Activated T-helper 2 cell treated with anti-CD3 and anti-CD28 coated beads, Interferon-gamma antibody, Interleukin-2, Interleukin-4, amounts not matched to agents 10 μg/mL and 5 μg/mL and 100 μg/mL, durations not matched to agents 14 hours and 24 hours and 36 hours (primary cell): ENCODE measurements around the gene HRAS. TPM values are rescaled to one million over a fixed set of nuclear protein-coding genes. Genes with fewer than 3 reads are reported as not detected.
"Not testable (repeated sequence)": the region's sequence is repeated elsewhere in the genome, so short reads cannot be mapped to it uniquely, and the experiment has no call there.

Source experiments
- DNase-seq: peaks from one replicate; pipeline ENCODE4 v3.0.0; 2021; ENCODE audit warnings: low spot score
- H3K27ac Mint-ChIP-seq: one replicate; pipeline ENCODE4 v1.8.0; 2021; ENCODE audit warnings: mixed read lengths
- H3K27me3 Mint-ChIP-seq: one replicate; pipeline ENCODE4 v1.8.0; 2021; ENCODE audit warnings: low read depth, mixed read lengths
- H3K36me3 Mint-ChIP-seq: one replicate; pipeline ENCODE4 v1.8.0; 2021; ENCODE audit warnings: low read depth, mixed read lengths
- H3K4me1 Mint-ChIP-seq: one replicate; pipeline ENCODE4 v1.8.0; 2021; ENCODE audit warnings: low read depth, mixed read lengths
- H3K4me3 Mint-ChIP-seq: one replicate; pipeline ENCODE4 v1.8.0; 2021; ENCODE audit warnings: low read depth, mild to moderate bottlenecking, moderate library complexity, mixed read lengths
- H3K9me3 Mint-ChIP-seq: one replicate; pipeline ENCODE4 v1.8.0; 2021; ENCODE audit warnings: mixed read lengths
- intact Hi-C: fragments of 100-400 bp; cut with micrococcal nuclease; formaldehyde crosslinking; loops from one replicate; pipeline ENCODE4 v1.15.1; 2023
- total RNA-seq: library from RNA; stranded (reverse); gene quantifications from 2 replicates; pipeline ENCODE4 v1.2.3, GENCODE V29; 2022

The HRAS gene
- total RNA-seq, 1 donor from 2014 or later, result 70.5 TPM

GRCh38 chr11:531919-532526 is 3.4 kb downstream of the HRAS start:
- no peaks in the 10 kb centered on the region for H3K4me1 Mint-ChIP-seq
- H3K9me3 Mint-ChIP-seq, result no peaks in the 10 kb centered on the region
- H3K4me3 Mint-ChIP-seq, result peak overlapping the region; percentile 18
- no peak overlapping the region for H3K27ac Mint-ChIP-seq
- intact Hi-C loops, result no loop called here
- peaks cover 8% of the 10 kb centered on the region for H3K36me3 Mint-ChIP-seq
- no peaks in the 10 kb centered on the region for H3K27me3 Mint-ChIP-seq
- DNase-seq, result no peak

DNA sequence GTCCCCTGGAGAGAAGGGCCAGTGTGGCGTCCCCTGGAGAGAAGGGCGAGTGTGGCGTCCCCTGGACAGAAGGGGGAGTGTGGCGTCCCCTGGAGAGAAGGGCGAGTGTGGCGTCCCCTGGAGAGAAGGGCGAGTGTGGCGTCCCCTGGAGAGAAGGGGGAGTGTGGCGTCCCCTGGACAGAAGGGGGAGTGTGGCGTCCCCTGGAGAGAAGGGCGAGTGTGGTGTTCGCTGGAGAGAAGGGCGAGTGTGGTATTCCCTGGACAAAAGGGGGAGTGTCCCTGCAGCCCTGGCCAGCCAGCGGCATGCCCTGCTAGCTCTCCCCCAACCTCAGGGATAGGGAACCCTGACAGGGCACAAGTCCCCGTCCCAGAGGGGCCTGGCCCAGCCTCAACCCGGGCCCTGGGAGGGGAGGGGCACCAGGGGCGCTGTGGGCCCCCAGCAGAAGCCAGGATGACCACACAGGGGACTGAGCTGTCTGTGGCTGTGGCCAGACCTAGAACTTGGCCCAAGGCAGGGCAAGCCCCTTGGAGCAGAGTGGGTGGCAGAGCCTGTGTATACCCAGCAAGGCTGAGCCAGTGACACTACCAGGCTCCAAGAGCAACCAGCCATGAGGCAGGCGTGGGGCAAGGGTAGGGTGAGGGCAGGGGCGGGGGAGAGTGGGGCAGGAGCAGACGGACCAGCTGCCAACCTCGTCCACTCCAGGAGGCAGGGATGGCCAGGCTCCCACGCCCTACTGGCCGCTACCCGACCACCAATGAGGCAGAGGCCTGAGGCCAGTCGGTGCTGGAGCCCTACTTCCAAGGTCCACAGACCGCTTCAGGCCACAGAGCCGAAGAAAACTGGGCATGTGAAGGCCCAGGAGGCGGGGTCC is 4.2 kb downstream of the HRAS start:
- Mint-ChIP-seq H3K27me3 (no peaks in the 10 kb centered on the region), H3K9me3 (no peaks in the 10 kb centered on the region), H3K4me1 (no peaks in the 10 kb centered on the region), H3K27ac (no peak overlapping the region), H3K36me3 (peaks cover 8% of the 10 kb centered on the region), H3K4me3 (peak overlapping the region; percentile 18)
- DNase-seq, result no peak
- intact Hi-C loops, result no loop called here

DNA sequence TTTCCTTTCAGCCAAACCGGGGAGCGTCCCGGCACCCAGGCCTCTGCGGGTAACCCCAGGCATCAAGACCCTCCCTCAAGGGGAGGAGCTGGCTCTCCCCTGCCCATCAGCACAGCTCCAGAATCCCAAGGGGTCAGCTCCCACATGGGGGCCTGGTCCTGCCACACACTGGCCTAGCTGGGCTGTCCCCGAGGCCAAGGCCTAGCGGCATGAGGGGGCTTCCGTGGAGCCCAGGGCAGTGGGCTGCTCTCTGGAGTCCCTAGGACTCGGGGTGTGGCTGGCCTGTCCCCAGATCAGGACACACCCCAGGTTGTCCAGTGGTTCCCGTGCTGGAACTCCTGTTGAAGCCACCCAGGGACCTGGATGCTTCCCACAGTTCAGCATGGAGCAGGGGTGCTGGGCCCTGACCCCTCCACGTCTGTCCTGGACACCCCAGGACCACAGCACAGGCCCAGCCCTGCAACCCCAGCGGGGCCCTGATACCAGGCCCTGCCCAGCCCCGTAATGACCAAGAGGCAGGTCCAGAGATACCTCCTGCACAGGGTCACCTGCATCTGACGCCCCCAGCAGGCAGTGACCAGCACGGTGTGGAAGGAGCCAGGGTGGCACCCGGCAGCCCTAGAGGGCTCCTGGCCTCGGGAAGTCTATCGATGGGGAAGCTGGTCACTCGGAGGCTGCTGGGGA is 5.5 kb downstream of the HRAS start:
- intact Hi-C loops, result no loop called here
- DNase-seq, result no peak
- no peaks in the 10 kb centered on the region for H3K9me3 Mint-ChIP-seq
- H3K4me3 Mint-ChIP-seq, result no peak overlapping the region
- H3K27me3 Mint-ChIP-seq, result no peaks in the 10 kb centered on the region
- no peaks in the 10 kb centered on the region for H3K4me1 Mint-ChIP-seq
- no peak overlapping the region for H3K27ac Mint-ChIP-seq
- H3K36me3 Mint-ChIP-seq, result peaks cover 8% of the 10 kb centered on the region

DNA sequence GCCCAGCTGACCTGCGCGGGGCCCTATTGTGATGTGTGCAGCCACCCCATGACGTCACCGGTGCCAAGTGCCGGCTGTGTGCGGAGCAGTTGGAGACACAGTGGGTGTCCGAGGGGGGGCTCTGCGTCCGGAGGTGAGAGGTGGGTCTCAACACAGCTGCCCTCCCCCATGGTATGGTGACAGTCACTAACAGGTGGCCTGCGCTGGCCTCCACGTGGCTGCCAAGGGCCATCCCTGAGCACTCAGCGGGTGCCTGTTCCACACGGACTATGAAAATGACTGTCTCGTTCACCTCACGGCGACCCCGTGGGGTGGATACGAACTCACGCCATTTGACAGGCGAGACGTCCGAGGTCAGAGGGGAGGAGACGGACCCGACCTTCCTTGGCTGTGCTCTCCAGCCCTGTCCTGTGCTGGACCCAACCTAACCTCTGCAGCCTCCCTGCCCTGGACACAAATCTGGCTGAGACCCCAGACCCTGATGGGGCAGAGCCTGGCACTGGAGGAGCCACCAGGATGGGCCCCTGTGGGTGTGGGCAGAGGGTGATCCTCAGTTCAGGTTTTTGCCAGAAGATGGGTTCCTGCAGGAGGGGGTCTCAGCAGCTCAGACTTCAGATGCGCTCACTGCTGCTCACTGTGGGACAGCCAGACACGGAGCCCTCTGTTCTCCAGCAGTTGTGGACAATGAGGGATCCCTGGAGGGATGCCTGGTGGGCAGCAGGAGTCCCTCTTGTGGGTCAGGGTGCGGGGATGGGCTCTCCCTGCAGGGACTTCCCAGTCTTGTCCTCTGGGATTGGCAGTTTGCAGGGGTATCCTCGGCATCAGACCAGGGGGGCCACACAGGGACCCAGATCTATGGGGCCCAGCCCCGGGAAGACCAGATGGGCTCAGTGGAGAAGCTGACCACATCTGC is 6.3 kb downstream of the HRAS start:
- intact Hi-C loops, result no loop called here
- H3K4me1 Mint-ChIP-seq, result no peaks in the 10 kb centered on the region
- H3K36me3 Mint-ChIP-seq, result peaks cover 8% of the 10 kb centered on the region
- no peak overlapping the region for H3K4me3 Mint-ChIP-seq
- H3K9me3 Mint-ChIP-seq, result no peaks in the 10 kb centered on the region
- no peak for DNase-seq
- no peaks in the 10 kb centered on the region for H3K27me3 Mint-ChIP-seq
- H3K27ac Mint-ChIP-seq, result no peak overlapping the region

DNA sequence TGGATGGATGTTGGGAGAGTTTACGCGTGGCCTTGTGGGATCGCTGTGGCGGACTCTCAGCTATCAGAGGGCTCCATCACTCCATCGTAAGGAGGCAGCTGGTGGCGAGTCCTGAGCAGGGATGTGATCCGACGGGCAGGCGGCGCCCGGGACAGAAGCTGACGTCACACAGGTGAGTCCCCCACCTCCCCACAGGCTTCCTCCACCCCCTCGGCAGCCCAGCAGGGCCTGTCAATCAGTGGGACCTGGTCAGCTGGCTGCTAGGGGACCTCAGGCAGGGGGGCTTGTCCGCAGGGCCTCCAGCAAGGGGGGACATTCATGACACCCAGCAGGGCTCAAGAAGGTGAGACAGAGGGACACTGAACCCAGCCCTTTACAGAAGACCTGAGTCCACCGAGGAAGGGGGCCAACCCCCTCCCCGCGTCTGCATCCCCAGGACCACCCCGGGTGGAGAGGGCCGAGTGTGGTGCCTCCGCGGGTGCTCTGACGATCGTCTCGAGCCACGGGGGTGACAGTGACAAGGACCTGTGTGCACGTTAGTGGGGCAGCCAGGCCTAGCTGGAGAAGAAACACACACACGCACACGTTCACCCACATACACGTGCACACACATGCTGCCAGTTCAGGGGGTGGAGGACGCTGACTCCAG is 7.1 kb downstream of the HRAS start:
- Mint-ChIP-seq H3K36me3 (peaks cover 8% of the 10 kb centered on the region), H3K27ac (no peak overlapping the region), H3K9me3 (no peaks in the 10 kb centered on the region), H3K4me3 (no peak overlapping the region), H3K27me3 (no peaks in the 10 kb centered on the region), H3K4me1 (no peaks in the 10 kb centered on the region)
- DNase-seq, result no peak
- intact Hi-C loops, result no loop called here

DNA sequence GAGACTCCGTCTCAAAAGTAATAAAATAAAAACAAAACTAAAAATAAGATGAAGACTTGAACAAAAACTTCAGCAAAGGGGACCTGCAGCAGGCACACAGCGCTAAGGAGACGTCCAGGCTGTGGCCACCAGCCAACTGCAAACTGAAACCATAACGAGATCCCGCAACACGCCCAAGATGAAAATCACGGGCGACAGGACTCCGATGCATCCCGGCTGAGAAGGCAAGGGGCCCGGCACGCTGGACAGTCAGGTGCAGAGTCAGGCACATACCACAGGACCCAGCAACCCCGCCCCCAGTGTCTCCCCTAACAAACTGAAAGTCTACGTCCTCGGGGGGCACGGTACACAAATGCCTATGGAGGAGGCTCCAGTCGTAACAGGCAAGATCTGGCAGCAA is 9.2 kb downstream of the HRAS start:
- H3K27ac Mint-ChIP-seq, result no peak overlapping the region
- H3K27me3 Mint-ChIP-seq, result no peaks in the 10 kb centered on the region
- no peaks in the 10 kb centered on the region for H3K4me1 Mint-ChIP-seq
- no peak overlapping the region for H3K4me3 Mint-ChIP-seq
- no peaks in the 10 kb centered on the region for H3K36me3 Mint-ChIP-seq
- no peak for DNase-seq
- intact Hi-C loops, result no loop called here
- H3K9me3 Mint-ChIP-seq, result no peaks in the 10 kb centered on the region

- no peaks in the 10 kb centered on the region for H3K27me3 Mint-ChIP-seq
- no peak overlapping the region for H3K4me3 Mint-ChIP-seq
- H3K36me3 Mint-ChIP-seq, result peaks cover 10% of the 10 kb centered on the region
- H3K27ac Mint-ChIP-seq, result no peak overlapping the region
- no peak for DNase-seq
- intact Hi-C loops, result no loop called here
- H3K4me1 Mint-ChIP-seq, result peaks cover 3% of the 10 kb centered on the region
- H3K9me3 Mint-ChIP-seq, result peaks cover 7% of the 10 kb centered on the region
Measured at GRCh38 chr11:521177-521688, 14.1 kb downstream of the HRAS start.

GRCh38 chr11:520428-521176 is 14.8 kb downstream of the HRAS start:
- no peak overlapping the region for H3K27ac Mint-ChIP-seq
- intact Hi-C loops, result no loop called here
- H3K36me3 Mint-ChIP-seq, result peaks cover 13% of the 10 kb centered on the region
- DNase-seq, result no peak
- peaks cover 3% of the 10 kb centered on the region for H3K4me1 Mint-ChIP-seq
- H3K9me3 Mint-ChIP-seq, result peaks cover 11% of the 10 kb centered on the region
- H3K27me3 Mint-ChIP-seq, result no peaks in the 10 kb centered on the region
- no peak overlapping the region for H3K4me3 Mint-ChIP-seq

- Mint-ChIP-seq H3K4me1 (peaks cover 3% of the 10 kb centered on the region), H3K27ac (peak overlapping the region; percentile 60), H3K4me3 (peak overlapping the region; percentile 74), H3K27me3 (no peaks in the 10 kb centered on the region), H3K9me3 (peaks cover 11% of the 10 kb centered on the region), H3K36me3 (peaks cover 25% of the 10 kb centered on the region)
- intact Hi-C loops, result loop anchor here (1.0 to 2.0 kb wide), 3 partner anchors 11 to 68 kb away; partner anchors contain the start of genes HRAS, PTDSS2 and RNH1
- DNase-seq, result peak; percentile 80
Measured at GRCh38 chr11:518463-519202, 16.7 kb downstream of the HRAS start.

DNA sequence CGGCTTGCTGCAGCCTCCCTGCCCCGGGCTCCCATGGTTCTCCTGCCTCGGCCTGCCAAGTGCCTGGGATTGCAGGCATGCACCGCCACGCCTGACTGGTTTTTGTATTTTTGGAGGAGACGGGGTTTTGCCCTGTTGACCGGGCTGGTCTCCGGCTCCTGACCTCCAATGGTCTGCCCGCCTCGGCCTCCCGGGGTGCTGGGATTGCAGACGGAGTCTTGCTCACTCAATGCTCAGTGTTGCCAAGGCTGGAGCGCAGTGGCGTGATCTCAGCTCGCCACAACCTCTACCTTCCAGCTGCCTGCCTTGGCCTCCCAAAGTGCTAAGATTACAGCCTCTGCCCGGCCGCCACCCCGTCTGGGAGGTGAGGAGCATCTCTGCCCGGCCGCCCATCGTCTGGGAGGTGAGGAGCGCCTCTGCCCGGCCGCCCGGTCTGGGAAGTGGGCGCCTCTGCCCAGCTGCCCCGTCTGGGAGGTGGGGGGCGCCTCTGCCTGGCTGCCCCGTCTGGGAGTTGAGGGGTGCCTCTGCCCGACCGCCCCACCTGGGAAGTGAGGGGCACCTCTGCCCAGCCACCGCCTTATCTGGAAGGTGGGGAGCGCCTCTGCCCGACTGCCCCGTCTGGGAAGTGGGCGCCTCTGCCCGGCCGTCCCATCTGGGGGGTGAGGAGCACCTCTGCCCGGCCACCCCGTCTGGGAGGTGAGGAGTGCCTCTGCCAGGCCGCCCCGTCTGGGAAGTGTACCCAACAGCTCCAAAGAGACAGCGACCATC is 18.3 kb downstream of the HRAS start:
- DNase-seq, intact Hi-C loops, H3K4me3 Mint-ChIP-seq, H3K27me3 Mint-ChIP-seq, H3K27ac Mint-ChIP-seq, H3K4me1 Mint-ChIP-seq: not testable (repeated sequence)
- H3K9me3 Mint-ChIP-seq, result peaks cover 11% of the 10 kb centered on the region
- peaks cover 37% of the 10 kb centered on the region for H3K36me3 Mint-ChIP-seq
